Subcutaneous adipose tissue (tissue), 4 donors: ENCODE results near the gene SEC16A. TPM values are rescaled to one million over a fixed set of nuclear protein-coding genes. Genes with fewer than 3 reads are reported as not detected.

ENCODE experiments used
- CTCF ChIP-seq: fragments of 450-650 bp; IDR thresholded peaks from one replicate; pipeline ENCODE4 v1.5.1; 2016; ENCODE audit warnings: low read depth, mild to moderate bottlenecking, control low read depth, antibody characterized with exemption, moderate library complexity
- total RNA-seq, 4 donors: library from RNA; depleted of rRNA; stranded (reverse); fragments of >200 nt; gene quantifications; one replicate each; pipeline ENCODE4 v1.1.0, GENCODE V29; 2016

Gene SEC16A
- total RNA-seq, 4 donors from 2014 or later, result 39.0 to 65.4 (median 52.9) TPM

GRCh38 chr9:136494012-136494411 is 11.2 kb upstream of the SEC16A start:
- TF ChIP-seq CTCF, result no peak

- no peak for TF ChIP-seq CTCF
Observed at GRCh38 chr9:136493567-136493971, 10.7 kb upstream of the SEC16A start.

DNA sequence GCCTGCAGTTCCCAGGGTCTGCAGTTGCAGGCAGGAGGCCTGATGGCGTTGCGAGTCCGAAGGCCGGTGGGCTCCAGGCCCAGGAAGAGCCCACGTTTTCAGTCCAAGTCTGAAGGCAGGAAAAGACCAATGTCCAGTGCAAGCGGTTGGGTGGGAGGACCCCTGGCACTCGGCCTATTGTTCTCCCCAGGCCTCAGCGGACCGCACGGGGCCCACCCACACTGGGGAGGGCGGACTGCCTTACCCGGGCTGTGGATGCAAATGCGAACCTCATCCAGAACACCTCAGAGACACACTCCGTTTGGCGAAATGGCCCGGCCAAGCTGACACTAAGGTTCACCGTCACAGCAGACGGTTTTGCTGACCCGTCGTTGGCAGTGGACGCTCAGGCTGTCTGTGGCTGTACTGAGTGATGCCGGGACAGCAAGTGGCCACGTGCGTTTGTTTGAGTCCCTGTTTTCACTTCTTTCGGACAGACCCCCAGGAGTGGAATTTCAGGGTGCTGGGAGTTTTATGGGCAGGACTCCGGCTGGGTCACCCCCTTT is 10.2 kb upstream of the SEC16A start:
- TF ChIP-seq CTCF, result no peak

- no peak for TF ChIP-seq CTCF
Observed at GRCh38 chr9:136489731-136490130, 6.9 kb upstream of the SEC16A start.

DNA sequence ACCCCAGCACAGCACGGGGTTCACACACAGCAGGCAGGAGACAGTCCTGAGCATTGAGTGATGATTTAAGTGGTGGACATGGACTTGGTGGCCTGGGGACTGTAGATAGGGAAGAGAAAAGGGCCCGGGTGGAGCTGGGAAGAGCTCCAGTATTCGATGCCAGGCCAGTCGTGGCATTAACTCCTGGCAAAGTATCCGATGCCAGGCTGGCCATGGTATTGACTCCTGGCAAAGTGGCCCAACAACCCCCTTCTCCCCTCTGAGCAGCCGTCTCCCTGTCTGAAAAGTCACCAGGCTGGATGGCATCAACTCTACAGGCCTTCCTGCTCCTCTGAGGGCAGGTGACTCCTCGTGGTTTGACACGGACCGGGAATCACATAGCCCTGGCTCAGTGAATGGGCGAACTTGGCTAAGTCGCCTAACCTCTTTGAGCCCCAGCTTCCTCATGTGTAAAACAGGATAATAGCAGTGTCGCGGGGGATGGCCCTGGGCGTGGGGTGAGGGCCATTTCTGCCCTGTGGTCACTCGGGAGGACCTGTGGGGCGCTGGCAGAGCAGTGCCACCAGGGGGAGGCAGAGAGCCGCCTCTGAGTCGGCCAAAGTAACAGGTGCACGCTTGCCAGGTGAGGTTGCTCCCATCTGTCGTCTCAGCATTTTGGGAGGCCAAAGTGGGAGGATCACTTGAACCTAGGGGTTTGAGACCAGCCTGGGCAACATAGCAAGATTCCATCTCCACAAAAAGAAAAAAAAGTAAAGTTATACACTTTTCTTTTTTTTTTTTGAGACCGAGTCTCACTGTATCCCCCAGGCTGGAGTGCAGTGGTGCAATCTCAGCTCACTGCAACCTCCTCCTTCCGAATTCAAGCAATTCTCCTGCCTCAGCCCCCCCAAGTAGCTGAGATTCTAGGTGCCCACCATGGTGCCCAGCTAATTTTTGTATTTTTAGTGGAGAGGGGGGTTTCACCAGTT is 5.7 kb upstream of the SEC16A start:
- no peak for TF ChIP-seq CTCF

- no peak for TF ChIP-seq CTCF
Observed at GRCh38 chr9:136487672-136488071, 4.8 kb upstream of the SEC16A start.

GRCh38 chr9:136486823-136487620 is 4.2 kb upstream of the SEC16A start:
- TF ChIP-seq CTCF, result no peak
